Ramos (cell line): ENCODE measurements around the gene TMCO2.

Experiments
- in situ Hi-C: fragments of 300-500 bp; cut with MboI; formaldehyde crosslinking; loops from one replicate; pipeline ENCODE4 v1.14.3; 2022; ENCODE audit warnings: low sequenced_read_pairs; ENCODE audit not compliant: unreplicated experiment

TMCO2 gene

GRCh38 chr1:40257313-40257687 lies 9.6 kb downstream of the TMCO2 start:
- in situ Hi-C loops = no loop called here

- in situ Hi-C loops = no loop called here
These were observed 10.1 kb downstream of the TMCO2 start, which contains the start of gene ZMPSTE24 for GRCh38 chr1:40257688-40258444. Gene ZMPSTE24, plus strand, starts transcription at chr1:40258236. Its CDS starts 36 bp downstream, at chr1:40258272.

- in situ Hi-C loops = no loop called here
These were observed 10.7 kb downstream of the TMCO2 start for GRCh38 chr1:40258445-40258769.

- in situ Hi-C loops = no loop called here
These were observed 16.6 kb downstream of the TMCO2 start for GRCh38 chr1:40264354-40264781.

- in situ Hi-C loops = no loop called here
These were observed 17.6 kb downstream of the TMCO2 start for GRCh38 chr1:40265298-40265697.

- in situ Hi-C loops = no loop called here
These were observed 18.2 kb downstream of the TMCO2 start for GRCh38 chr1:40265919-40266318.

- in situ Hi-C loops = no loop called here
These were observed 19.2 kb downstream of the TMCO2 start for GRCh38 chr1:40266786-40267535.

GRCh38 chr1:40267767-40268187 lies 20.0 kb downstream of the TMCO2 start:
- in situ Hi-C loops = no loop called here

GRCh38 chr1:40268211-40268610 lies 20.5 kb downstream of the TMCO2 start:
- in situ Hi-C loops = no loop called here

GRCh38 chr1:40270152-40270834 lies 22.6 kb downstream of the TMCO2 start:
- in situ Hi-C loops = no loop called here

- in situ Hi-C loops = no loop called here
These were observed 25.0 kb downstream of the TMCO2 start for GRCh38 chr1:40272653-40273213.

GRCh38 chr1:40273547-40274166 lies 25.9 kb downstream of the TMCO2 start:
- in situ Hi-C loops = no loop called here

GRCh38 chr1:40274331-40274730 lies 26.6 kb downstream of the TMCO2 start:
- in situ Hi-C loops = no loop called here

- in situ Hi-C loops = no loop called here
These were observed 28.4 kb downstream of the TMCO2 start for GRCh38 chr1:40276122-40276521.

GRCh38 chr1:40281853-40282252 lies 34.1 kb downstream of the TMCO2 start:
- in situ Hi-C loops = no loop called here

- in situ Hi-C loops = no loop called here
These were observed 43.6 kb downstream of the TMCO2 start for GRCh38 chr1:40291293-40291692.

GRCh38 chr1:40299366-40300248 lies 51.9 kb downstream of the TMCO2 start:
- in situ Hi-C loops = no loop called here

GRCh38 chr1:40300249-40300567 lies 52.5 kb downstream of the TMCO2 start:
- in situ Hi-C loops = no loop called here

- in situ Hi-C loops = no loop called here
These were observed 52.9 kb downstream of the TMCO2 start for GRCh38 chr1:40300651-40301050.

- in situ Hi-C loops = no loop called here
These were observed 53.3 kb downstream of the TMCO2 start for GRCh38 chr1:40301066-40301465.
